ENCODE measurements around the gene MSTO1.

- no peak for TF ChIP-seq CTCF (conservative IDR thresholded peaks at IDR 0.05; ENCODE audit: low read length)
- no peak for TF ChIP-seq EZH2phosphoT487 (IDR thresholded peaks at IDR 0.05; ENCODE audit: borderline replicate concordance)
Measured at GRCh38 chr1:155650231-155650757, 40.3 kb downstream of the MSTO1 start.

Measured in Loucy (cell line).